ENCODE data around the gene NUCKS1. TPM values are rescaled to one million over a fixed set of nuclear protein-coding genes. Genes with fewer than 3 reads are reported as not detected.

The NUCKS1 gene
- total RNA-seq, 1 donor from 2014 or later = 304 TPM

- H3K4me3 Mint-ChIP-seq = no peak overlapping the region
- H3K4me1 Mint-ChIP-seq = peaks cover 46% of the 10 kb centered on the region
- TF ChIP-seq CTCF (IDR thresholded peaks at IDR 0.05; ENCODE audit: unreplicated experiment) = no peak
- no peak for DNase-seq (ENCODE audit: low spot score in 2 of 2, unreplicated experiment in 2 of 2)
- no peaks in the 10 kb centered on the region for H3K9me3 Mint-ChIP-seq
- peaks cover 26% of the 10 kb centered on the region for H3K27me3 Mint-ChIP-seq (ENCODE audit: low read depth)
- peak overlapping the region; percentile 40 for H3K27ac Mint-ChIP-seq
- no peaks in the 10 kb centered on the region for H3K36me3 Mint-ChIP-seq
These were observed 19.8 kb upstream of the NUCKS1 start for GRCh38 chr1:205769641-205770365.

GRCh38 chr1:205767248-205767647, 17.3 kb upstream of the NUCKS1 start:
- no peak for TF ChIP-seq CTCF (IDR thresholded peaks at IDR 0.05; ENCODE audit: unreplicated experiment)
- Mint-ChIP-seq H3K36me3 (no peaks in the 10 kb centered on the region), H3K27me3 (ENCODE audit: low read depth) (peaks cover 3% of the 10 kb centered on the region), H3K9me3 (no peaks in the 10 kb centered on the region), H3K4me3 (no peak overlapping the region), H3K4me1 (peaks cover 29% of the 10 kb centered on the region), H3K27ac (no peak overlapping the region)
- DNase-seq (ENCODE audit: low spot score in 2 of 2, unreplicated experiment in 2 of 2) = no peak

GRCh38 chr1:205766570-205766969, 16.6 kb upstream of the NUCKS1 start:
- no peaks in the 10 kb centered on the region for H3K9me3 Mint-ChIP-seq
- H3K27me3 Mint-ChIP-seq (ENCODE audit: low read depth) = no peaks in the 10 kb centered on the region
- H3K4me3 Mint-ChIP-seq = no peak overlapping the region
- no peak overlapping the region for H3K27ac Mint-ChIP-seq
- TF ChIP-seq CTCF (IDR thresholded peaks at IDR 0.05; ENCODE audit: unreplicated experiment) = no peak
- DNase-seq (ENCODE audit: low spot score in 2 of 2, unreplicated experiment in 2 of 2) = no peak
- peaks cover 22% of the 10 kb centered on the region for H3K4me1 Mint-ChIP-seq
- no peaks in the 10 kb centered on the region for H3K36me3 Mint-ChIP-seq

GRCh38 chr1:205766038-205766437, 16.1 kb upstream of the NUCKS1 start:
- H3K36me3 Mint-ChIP-seq = no peaks in the 10 kb centered on the region
- H3K4me1 Mint-ChIP-seq = peaks cover 19% of the 10 kb centered on the region
- H3K9me3 Mint-ChIP-seq = no peaks in the 10 kb centered on the region
- H3K27ac Mint-ChIP-seq = no peak overlapping the region
- no peak overlapping the region for H3K4me3 Mint-ChIP-seq
- no peak for DNase-seq (ENCODE audit: low spot score in 2 of 2, unreplicated experiment in 2 of 2)
- no peak for TF ChIP-seq CTCF (IDR thresholded peaks at IDR 0.05; ENCODE audit: unreplicated experiment)
- no peaks in the 10 kb centered on the region for H3K27me3 Mint-ChIP-seq (ENCODE audit: low read depth)

GRCh38 chr1:205764578-205764977, 14.6 kb upstream of the NUCKS1 start:
- Mint-ChIP-seq H3K4me1 (peaks cover 6% of the 10 kb centered on the region), H3K36me3 (no peaks in the 10 kb centered on the region), H3K4me3 (no peak overlapping the region), H3K27me3 (ENCODE audit: low read depth) (no peaks in the 10 kb centered on the region), H3K27ac (no peak overlapping the region), H3K9me3 (no peaks in the 10 kb centered on the region)
- DNase-seq (ENCODE audit: low spot score in 2 of 2, unreplicated experiment in 2 of 2) = no peak
- no peak for TF ChIP-seq CTCF (IDR thresholded peaks at IDR 0.05; ENCODE audit: unreplicated experiment)
